H9 (cell line): ENCODE data around the gene AEN. TPM values are rescaled to one million over a fixed set of nuclear protein-coding genes. Genes with fewer than 3 reads are reported as not detected.

Experiments
- DNase-seq: peaks from one replicate; pipeline ENCODE4 v3.0.0-alpha.2; 2017
- H2AFZ ChIP-seq: one replicate; pipeline ENCODE4 v1.6.1; 2013; ENCODE audit warnings: mild to moderate bottlenecking, low read length, control low read depth, moderate library complexity
- H2AK5ac ChIP-seq: 2 replicates; pipeline ENCODE4 v1.6.1; 2013; ENCODE audit warnings: low read length, control low read depth, mixed read lengths; ENCODE audit not compliant: insufficient read length
- H2BK120ac ChIP-seq: one replicate; pipeline ENCODE4 v1.6.1; 2013; ENCODE audit warnings: low read depth, mild to moderate bottlenecking, low read length, control low read depth, inconsistent platforms; ENCODE audit not compliant: poor library complexity, severe bottlenecking
- H2BK12ac ChIP-seq: 2 replicates; pipeline ENCODE4 v1.6.1; 2013; ENCODE audit warnings: low read length, control low read depth, mixed read lengths, low read depth; ENCODE audit not compliant: insufficient read length
- H2BK15ac ChIP-seq: 2 replicates; pipeline ENCODE4 v1.6.1; 2013; ENCODE audit warnings: low read depth, low read length, control low read depth
- H2BK20ac ChIP-seq: one replicate; pipeline ENCODE4 v1.6.1; 2013; ENCODE audit warnings: low read depth, mild to moderate bottlenecking, low read length, control low read depth, inconsistent platforms; ENCODE audit not compliant: poor library complexity, severe bottlenecking
- H2BK5ac ChIP-seq: 2 replicates; pipeline ENCODE4 v1.6.1; 2013; ENCODE audit warnings: low read length, control low read depth, mixed read lengths; ENCODE audit not compliant: insufficient read length
- H3K14ac ChIP-seq: 2 replicates; pipeline ENCODE4 v1.6.1; 2013; ENCODE audit warnings: low read length, control low read depth; ENCODE audit not compliant: insufficient read depth
- H3K18ac ChIP-seq: 2 replicates; pipeline ENCODE4 v1.6.1; 2013; ENCODE audit warnings: low read depth, mild to moderate bottlenecking, mixed read lengths, low read length, control low read depth; ENCODE audit not compliant: insufficient read length
- H3K23ac ChIP-seq: 2 replicates; pipeline ENCODE4 v1.6.1; 2013; ENCODE audit warnings: low read length, control low read depth, mixed read lengths, low read depth; ENCODE audit not compliant: insufficient read length
- H3K23me2 ChIP-seq: 2 replicates; pipeline ENCODE4 v1.6.1; 2013; ENCODE audit warnings: low read depth, mild to moderate bottlenecking, mixed read lengths, low read length, control low read depth; ENCODE audit not compliant: insufficient read length, poor library complexity, severe bottlenecking
- H3K27ac ChIP-seq: 2 replicates; pipeline ENCODE4 v1.5.1; 2013; ENCODE audit warnings: low read length, control low read depth, mixed read lengths, low read depth; ENCODE audit not compliant: insufficient read length
- H3K27me3 ChIP-seq: 2 replicates; pipeline ENCODE4 v1.6.1; 2013; ENCODE audit warnings: low read length, control low read depth, inconsistent platforms; ENCODE audit not compliant: insufficient read depth
- H3K4ac ChIP-seq: 2 replicates; pipeline ENCODE4 v1.6.1; 2013; ENCODE audit warnings: low read depth, mild to moderate bottlenecking, control low read depth, inconsistent platforms, low read length, moderate library complexity
- H3K4me1 ChIP-seq: 2 replicates; pipeline ENCODE4 v1.6.1; 2013; ENCODE audit warnings: low read length, control low read depth, inconsistent platforms; ENCODE audit not compliant: insufficient read depth
- H3K4me2 ChIP-seq: 2 replicates; pipeline ENCODE4 v1.6.1; 2013; ENCODE audit warnings: low read length, control low read depth, mixed read lengths; ENCODE audit not compliant: insufficient read length, insufficient read depth
- H3K56ac ChIP-seq: 2 replicates; pipeline ENCODE4 v1.6.1; 2013; ENCODE audit warnings: low read depth, mild to moderate bottlenecking, mixed read lengths, low read length, control low read depth; ENCODE audit not compliant: insufficient read length
- H3K79me1 ChIP-seq: 2 replicates; pipeline ENCODE4 v1.6.1; 2013; ENCODE audit warnings: low read depth, mild to moderate bottlenecking, moderate library complexity, low read length, control low read depth, inconsistent platforms; ENCODE audit not compliant: insufficient read depth, poor library complexity, severe bottlenecking
- H3K79me2 ChIP-seq: 2 replicates; pipeline ENCODE4 v1.6.1; 2013; ENCODE audit warnings: low read length, control low read depth, inconsistent platforms; ENCODE audit not compliant: insufficient read depth
- H3K9ac ChIP-seq: 2 replicates; pipeline ENCODE4 v1.6.1; 2013; ENCODE audit warnings: low read length, control low read depth, mixed read lengths; ENCODE audit not compliant: insufficient read length; ENCODE audit errors: extremely low read depth
- H3K9me3 ChIP-seq: one replicate; pipeline ENCODE4 v1.6.1; 2013; ENCODE audit warnings: low read depth, low read length, inconsistent platforms; ENCODE audit not compliant: control insufficient read depth
- H3T11ph ChIP-seq: one replicate; pipeline ENCODE4 v1.6.1; 2013; ENCODE audit warnings: mild to moderate bottlenecking, low read length, control low read depth, inconsistent platforms
- H4K20me1 ChIP-seq: one replicate; pipeline ENCODE4 v1.6.1; 2013; ENCODE audit not compliant: control insufficient read depth, insufficient read length, insufficient read depth
- H4K5ac ChIP-seq: 2 replicates; pipeline ENCODE4 v1.6.1; 2013; ENCODE audit warnings: low read depth, mild to moderate bottlenecking, mixed read lengths, low read length, control low read depth; ENCODE audit not compliant: insufficient read length
- H4K8ac ChIP-seq: replicated peaks from 2 replicates; pipeline ENCODE4 v1.6.1; 2013; ENCODE audit warnings: low read length, control low read depth, mixed read lengths, low read depth; ENCODE audit not compliant: insufficient read length
- H4K91ac ChIP-seq: 2 replicates; pipeline ENCODE4 v1.6.1; 2013; ENCODE audit warnings: low read depth, mild to moderate bottlenecking, moderate library complexity, mixed read lengths, low read length, control low read depth; ENCODE audit not compliant: insufficient read length
- H3K27ac Mint-ChIP-seq, 3 experiments: 2 replicates in 2 of 3; 3 replicates in 1 of 3; pipeline ENCODE4 v1.8.0; 2020 to 2021; ENCODE audit warnings: mixed read lengths in 3 of 3, mild to moderate bottlenecking in 1 of 3, moderate library complexity in 1 of 3
- H3K27me3 Mint-ChIP-seq: 2 replicates; pipeline ENCODE4 v1.8.0; 2021; ENCODE audit warnings: low read depth, mild to moderate bottlenecking, moderate library complexity, mixed read lengths
- H3K36me3 Mint-ChIP-seq, 3 experiments: 2 replicates in 2 of 3; 3 replicates in 1 of 3; pipeline ENCODE4 v1.8.0; 2020 to 2021; ENCODE audit warnings: low read depth in 3 of 3, mixed read lengths in 3 of 3; ENCODE audit not compliant: insufficient read depth in 1 of 3
- H3K4me1 Mint-ChIP-seq, 2 experiments: 2 replicates each; pipeline ENCODE4 v1.8.0; 2020; ENCODE audit warnings: mixed read lengths in 2 of 2
- H3K4me3 Mint-ChIP-seq, 2 experiments: 2 replicates in 1 of 2; 3 replicates in 1 of 2; pipeline ENCODE4 v1.8.0; 2020 to 2021; ENCODE audit warnings: mild to moderate bottlenecking in 2 of 2, mixed read lengths in 2 of 2, moderate library complexity in 1 of 2
- H3K9me3 Mint-ChIP-seq, 2 experiments: 2 replicates in 1 of 2; 3 replicates in 1 of 2; pipeline ENCODE4 v1.8.0; 2020; ENCODE audit warnings: mild to moderate bottlenecking in 2 of 2, mixed read lengths in 2 of 2, moderate library complexity in 1 of 2
- CTCF ChIP-seq: fragments of 200-600 bp; sonication (generic); conservative IDR thresholded peaks from 3 replicates; pipeline ENCODE4 v1.8.0; 2021; ENCODE audit warnings: antibody characterized with exemption, mild to moderate bottlenecking
- WGBS: extraction: QIAGEN DNeasy Blood & Tissue Kit; methylation state at CpG from one replicate; pipeline ENCODE4 v1.1.7; 2013; ENCODE audit warnings: missing lambda C conversion rate, low lambda C conversion rate, mixed read lengths; ENCODE audit not compliant: insufficient read length; ENCODE audit errors: extremely low coverage; 5-methylcytosine and 5-hydroxymethylcytosine counted together
- total RNA-seq: library from RNA; stranded (reverse); gene quantifications from 2 replicates; pipeline ENCODE4 v1.2.1, GENCODE V29; 2021

AEN gene
- total RNA-seq, 1 experiment from 2014 or later: 132 TPM

- no peak overlapping the region for H2AFZ ChIP-seq
- no peak overlapping the region for H3K23ac ChIP-seq
- DNase-seq: peak; percentile 80
- H4K8ac ChIP-seq: no peak overlapping the region
- WGBS: no CpG with 5 or more reads among the region's 58 CpGs
- H3K4ac ChIP-seq: no peak overlapping the region
- peaks cover 21% of the 10 kb centered on the region for H3K23me2 ChIP-seq
- no peaks in the 10 kb centered on the region for H3K9me3 ChIP-seq
- Mint-ChIP-seq H3K4me3 (peak overlapping the region; percentile 66 to 80), H3K9me3 (no peaks in the 10 kb centered on the region; a peak in 2 of 5 replicates), H3K36me3 (no peaks in the 10 kb centered on the region; a peak in 1 of 7 replicates), H3K27ac (no peak overlapping the region), H3K27me3 (peaks cover 90% of the 10 kb centered on the region), H3K4me1 (peaks cover 54 to 56% of the 10 kb centered on the region in 2 experiments)
- no peak overlapping the region for H3T11ph ChIP-seq
- H3K56ac ChIP-seq: no peak overlapping the region
- H3K4me1 ChIP-seq: peaks cover 6% of the 10 kb centered on the region; the same call in 1 of the 2 replicates
- no peak overlapping the region for H3K14ac ChIP-seq
- no peak for TF ChIP-seq CTCF
- H4K20me1 ChIP-seq: no peaks in the 10 kb centered on the region
- no peak overlapping the region for H4K5ac ChIP-seq
- peaks cover 24% of the 10 kb centered on the region; the same call in 1 of the 2 replicates for H3K27me3 ChIP-seq
- H3K4me2 ChIP-seq: peak overlapping the region; percentile 42
- no peak overlapping the region for H2AK5ac ChIP-seq
- H3K9ac ChIP-seq: no peak overlapping the region
- H3K79me1 ChIP-seq: no peaks in the 10 kb centered on the region
- no peak overlapping the region for H2BK120ac ChIP-seq
- no peak overlapping the region for H4K91ac ChIP-seq
- no peak overlapping the region for H3K18ac ChIP-seq
- no peaks in the 10 kb centered on the region for H3K79me2 ChIP-seq
- no peak overlapping the region for H2BK5ac ChIP-seq
- no peak overlapping the region for H2BK20ac ChIP-seq
- H3K27ac ChIP-seq: no peak overlapping the region
- no peak overlapping the region for H2BK15ac ChIP-seq
- H2BK12ac ChIP-seq: no peak overlapping the region
These were observed 15.7 kb upstream of the AEN start for GRCh38 chr15:88605189-88606069.
